ENCODE measurements around the gene ETV6.

ETV6 gene

DNA sequence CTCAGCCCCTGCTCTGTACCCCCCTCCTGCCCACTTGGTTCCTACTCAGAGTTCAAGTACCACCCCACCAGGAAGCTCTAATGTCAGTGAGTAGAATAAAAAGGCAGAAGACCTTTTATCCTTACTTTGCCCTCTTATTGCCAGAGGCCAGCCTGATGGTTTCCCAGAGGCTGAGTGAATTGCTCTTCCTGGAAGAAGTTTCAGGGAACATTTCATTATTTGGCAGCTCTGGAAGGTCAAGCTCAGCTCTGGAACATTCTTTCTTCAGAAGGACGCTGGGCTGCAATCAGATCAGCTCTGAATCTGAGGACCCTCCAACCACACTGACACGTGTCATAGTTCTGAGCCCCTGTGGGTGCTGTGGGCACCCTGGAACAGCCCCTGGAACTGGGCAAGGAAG, 188.9 kb downstream of the ETV6 start:
- no peaks in the 10 kb centered on the region for H3K79me2 ChIP-seq (ENCODE audit: control insufficient read depth, insufficient read depth, low read length, unreplicated experiment)
- H3K4me1 ChIP-seq (ENCODE audit: control insufficient read depth, insufficient read depth, low read length, unreplicated experiment): peaks cover 34% of the 10 kb centered on the region
- peak overlapping the region; percentile 54; the same call in 1 of the 2 replicates for H3K27ac ChIP-seq (ENCODE audit: low read depth, low read length)
- no peak overlapping the region for H3K4me3 ChIP-seq (ENCODE audit: low read depth, low read length)
- H2AFZ ChIP-seq (ENCODE audit: low read length, unreplicated experiment): no peak overlapping the region
- H3K36me3 ChIP-seq (ENCODE audit: insufficient read depth, low read length): peaks cover 7% of the 10 kb centered on the region; the same call in 1 of the 2 replicates
- H3K27me3 ChIP-seq (ENCODE audit: insufficient read depth, low read length): no peaks in the 10 kb centered on the region

GRCh38 chr12:11839091-11839641, 189.7 kb downstream of the ETV6 start:
- Histone ChIP-seq H3K4me3 (ENCODE audit: low read depth, low read length) (no peak overlapping the region), H3K4me1 (ENCODE audit: control insufficient read depth, insufficient read depth, low read length, unreplicated experiment) (peaks cover 27% of the 10 kb centered on the region), H3K36me3 (ENCODE audit: insufficient read depth, low read length) (peaks cover 7% of the 10 kb centered on the region; the same call in 1 of the 2 replicates), H3K79me2 (ENCODE audit: control insufficient read depth, insufficient read depth, low read length, unreplicated experiment) (no peaks in the 10 kb centered on the region), H3K27ac (ENCODE audit: low read depth, low read length) (peak overlapping the region; percentile 54; the same call in 1 of the 2 replicates), H2AFZ (ENCODE audit: low read length, unreplicated experiment) (no peak overlapping the region), H3K27me3 (ENCODE audit: insufficient read depth, low read length) (no peaks in the 10 kb centered on the region)

DNA sequence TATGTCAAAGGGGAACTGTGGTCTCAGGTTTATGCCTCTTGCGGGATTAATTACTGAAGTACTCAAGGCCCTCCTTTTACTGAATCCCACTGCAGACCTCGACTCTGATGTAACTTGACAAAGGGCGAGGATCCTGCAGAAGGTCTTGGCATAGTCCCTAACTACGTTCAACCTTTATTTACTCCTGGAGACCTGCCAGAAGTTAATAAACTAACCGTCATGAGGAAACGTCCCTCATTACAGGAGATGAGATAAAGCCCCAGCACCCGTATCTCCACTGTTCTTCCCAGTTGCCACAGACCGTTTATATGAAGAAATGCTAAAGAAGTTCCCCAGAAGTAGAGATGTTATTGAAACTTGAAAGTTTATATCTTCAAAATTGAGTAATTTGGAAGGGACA, 190.9 kb downstream of the ETV6 start:
- peaks cover 15% of the 10 kb centered on the region for H3K4me1 ChIP-seq (ENCODE audit: control insufficient read depth, insufficient read depth, low read length, unreplicated experiment)
- no peaks in the 10 kb centered on the region for H3K27me3 ChIP-seq (ENCODE audit: insufficient read depth, low read length)
- H3K4me3 ChIP-seq (ENCODE audit: low read depth, low read length): no peak overlapping the region
- H3K36me3 ChIP-seq (ENCODE audit: insufficient read depth, low read length): peaks cover 7% of the 10 kb centered on the region
- H3K79me2 ChIP-seq (ENCODE audit: control insufficient read depth, insufficient read depth, low read length, unreplicated experiment): no peaks in the 10 kb centered on the region
- H3K27ac ChIP-seq (ENCODE audit: low read depth, low read length): no peak overlapping the region
- no peak overlapping the region for H2AFZ ChIP-seq (ENCODE audit: low read length, unreplicated experiment)

GRCh38 chr12:11846488-11846887, 197.0 kb downstream of the ETV6 start:
- H3K27me3 ChIP-seq (ENCODE audit: insufficient read depth, low read length): no peaks in the 10 kb centered on the region
- no peak overlapping the region for H2AFZ ChIP-seq (ENCODE audit: low read length, unreplicated experiment)
- H3K4me3 ChIP-seq (ENCODE audit: low read depth, low read length): no peak overlapping the region
- H3K4me1 ChIP-seq (ENCODE audit: control insufficient read depth, insufficient read depth, low read length, unreplicated experiment): no peaks in the 10 kb centered on the region
- H3K36me3 ChIP-seq (ENCODE audit: insufficient read depth, low read length): no peaks in the 10 kb centered on the region; the same call in 1 of the 2 replicates
- H3K27ac ChIP-seq (ENCODE audit: low read depth, low read length): no peak overlapping the region
- H3K79me2 ChIP-seq (ENCODE audit: control insufficient read depth, insufficient read depth, low read length, unreplicated experiment): no peaks in the 10 kb centered on the region

GRCh38 chr12:11847539-11847938, 198.1 kb downstream of the ETV6 start:
- no peak overlapping the region for H3K4me3 ChIP-seq (ENCODE audit: low read depth, low read length)
- H3K27ac ChIP-seq (ENCODE audit: low read depth, low read length): no peak overlapping the region
- H2AFZ ChIP-seq (ENCODE audit: low read length, unreplicated experiment): no peak overlapping the region
- no peaks in the 10 kb centered on the region for H3K79me2 ChIP-seq (ENCODE audit: control insufficient read depth, insufficient read depth, low read length, unreplicated experiment)
- no peaks in the 10 kb centered on the region for H3K4me1 ChIP-seq (ENCODE audit: control insufficient read depth, insufficient read depth, low read length, unreplicated experiment)
- H3K27me3 ChIP-seq (ENCODE audit: insufficient read depth, low read length): no peaks in the 10 kb centered on the region
- no peaks in the 10 kb centered on the region; the same call in 1 of the 2 replicates for H3K36me3 ChIP-seq (ENCODE audit: insufficient read depth, low read length)

DNA sequence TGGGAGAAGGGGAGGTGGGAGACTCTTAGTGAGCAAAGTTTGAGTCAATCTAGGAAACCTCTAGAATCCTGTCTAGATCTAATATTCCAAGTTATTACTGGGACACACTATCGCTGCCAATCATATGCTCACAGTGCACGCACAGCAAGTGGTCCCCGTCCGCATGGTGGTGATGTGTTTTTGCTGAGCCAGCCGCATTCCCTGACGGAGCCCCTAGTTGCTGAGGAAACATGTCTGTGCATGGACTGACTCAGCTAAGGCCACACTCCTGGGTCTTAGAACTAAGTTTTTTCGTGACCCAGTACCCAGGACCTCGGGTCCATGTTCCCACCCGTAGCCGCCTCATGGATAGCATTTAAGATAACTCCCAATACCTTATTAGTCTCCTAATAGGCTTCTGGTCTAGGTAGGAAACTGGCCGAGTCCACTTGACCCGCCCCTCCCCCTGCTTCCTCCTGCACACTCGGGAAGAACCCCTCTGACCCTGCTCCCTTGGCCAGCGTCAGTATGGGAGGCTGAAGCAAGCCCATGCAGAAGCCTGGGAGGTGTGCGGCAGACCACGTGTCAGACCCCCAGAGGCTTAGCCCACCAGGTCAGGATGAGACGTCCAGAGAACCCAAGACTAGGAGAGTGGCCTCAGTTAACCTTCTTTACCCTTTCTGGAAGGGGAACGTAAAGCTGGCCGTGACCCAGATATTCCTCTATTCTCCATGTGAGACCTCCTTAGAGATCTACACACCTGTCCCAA, 200.5 kb downstream of the ETV6 start:
- Histone ChIP-seq H2AFZ (ENCODE audit: low read length, unreplicated experiment) (no peak overlapping the region), H3K79me2 (ENCODE audit: control insufficient read depth, insufficient read depth, low read length, unreplicated experiment) (no peaks in the 10 kb centered on the region), H3K4me3 (ENCODE audit: low read depth, low read length) (no peak overlapping the region), H3K4me1 (ENCODE audit: control insufficient read depth, insufficient read depth, low read length, unreplicated experiment) (no peaks in the 10 kb centered on the region), H3K27me3 (ENCODE audit: insufficient read depth, low read length) (no peaks in the 10 kb centered on the region), H3K27ac (ENCODE audit: low read depth, low read length) (no peak overlapping the region), H3K36me3 (ENCODE audit: insufficient read depth, low read length) (peaks cover 5% of the 10 kb centered on the region)

GRCh38 chr12:11853126-11853525, 203.7 kb downstream of the ETV6 start:
- Histone ChIP-seq H3K27ac (ENCODE audit: low read depth, low read length) (no peak overlapping the region), H3K4me3 (ENCODE audit: low read depth, low read length) (no peak overlapping the region)

DNA sequence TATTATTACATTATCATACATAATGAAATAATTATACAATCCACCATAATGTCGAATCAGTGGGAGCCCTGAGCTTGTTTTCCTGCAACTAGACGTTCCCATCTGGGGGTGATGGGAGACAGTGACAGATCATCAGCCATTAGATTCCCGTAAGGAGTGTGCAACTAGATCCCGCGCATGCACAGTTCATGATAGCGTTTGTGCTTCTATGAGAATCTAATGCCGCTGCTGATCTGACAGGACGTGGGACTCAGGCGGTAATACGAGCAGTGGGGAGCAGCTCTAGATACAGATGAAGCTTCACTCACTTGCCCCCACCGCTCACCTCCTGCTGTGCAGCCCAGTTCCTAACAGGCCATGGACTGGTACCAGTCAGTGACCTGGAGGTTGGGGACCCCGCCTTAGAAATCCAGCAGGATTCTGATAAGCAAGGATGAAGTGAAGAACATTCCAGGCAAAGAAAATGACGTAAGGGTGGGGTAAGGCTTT, 204.6 kb downstream of the ETV6 start:
- H3K79me2 ChIP-seq (ENCODE audit: control insufficient read depth, insufficient read depth, low read length, unreplicated experiment): no peaks in the 10 kb centered on the region
- H3K27me3 ChIP-seq (ENCODE audit: insufficient read depth, low read length): no peaks in the 10 kb centered on the region
- H2AFZ ChIP-seq (ENCODE audit: low read length, unreplicated experiment): no peak overlapping the region
- H3K4me1 ChIP-seq (ENCODE audit: control insufficient read depth, insufficient read depth, low read length, unreplicated experiment): no peaks in the 10 kb centered on the region
- H3K27ac ChIP-seq (ENCODE audit: low read depth, low read length): no peak overlapping the region
- H3K4me3 ChIP-seq (ENCODE audit: low read depth, low read length): no peak overlapping the region
- H3K36me3 ChIP-seq (ENCODE audit: insufficient read depth, low read length): peaks cover 5% of the 10 kb centered on the region; the same call in 1 of the 2 replicates

More at GRCh38 chr12:11853126-11853525, 203.7 kb downstream of the ETV6 start:
- Histone ChIP-seq H3K79me2 (ENCODE audit: control insufficient read depth, insufficient read depth, low read length, unreplicated experiment) (no peaks in the 10 kb centered on the region), H3K36me3 (ENCODE audit: insufficient read depth, low read length) (peaks cover 5% of the 10 kb centered on the region; the same call in 1 of the 2 replicates), H3K27me3 (ENCODE audit: insufficient read depth, low read length) (no peaks in the 10 kb centered on the region), H3K4me1 (ENCODE audit: control insufficient read depth, insufficient read depth, low read length, unreplicated experiment) (no peaks in the 10 kb centered on the region), H2AFZ (ENCODE audit: low read length, unreplicated experiment) (no peak overlapping the region)

DNA sequence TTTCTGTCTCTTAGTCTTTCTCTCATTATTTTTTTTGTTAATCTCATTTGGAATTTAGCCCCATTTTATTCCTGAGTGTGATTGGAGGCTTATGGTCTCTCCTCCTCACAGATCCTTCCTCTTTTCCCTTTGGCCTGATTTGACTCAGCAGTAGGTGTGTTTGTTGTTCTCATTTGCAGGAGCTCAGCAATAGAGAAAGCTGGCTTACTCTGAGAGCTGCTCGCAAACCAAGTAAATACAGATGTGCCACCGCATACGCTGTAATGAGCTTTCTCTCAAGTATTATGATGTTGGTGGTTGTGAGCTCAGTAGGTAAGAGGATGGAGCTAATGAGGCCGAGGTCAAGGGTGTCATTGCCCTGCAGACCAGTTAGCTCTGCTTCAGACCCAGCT, 206.5 kb downstream of the ETV6 start:
- Histone ChIP-seq H3K79me2 (ENCODE audit: control insufficient read depth, insufficient read depth, low read length, unreplicated experiment) (no peaks in the 10 kb centered on the region), H3K27ac (ENCODE audit: low read depth, low read length) (no peak overlapping the region), H2AFZ (ENCODE audit: low read length, unreplicated experiment) (no peak overlapping the region), H3K36me3 (ENCODE audit: insufficient read depth, low read length) (peaks cover 5% of the 10 kb centered on the region; the same call in 1 of the 2 replicates), H3K27me3 (ENCODE audit: insufficient read depth, low read length) (no peaks in the 10 kb centered on the region), H3K4me1 (ENCODE audit: control insufficient read depth, insufficient read depth, low read length, unreplicated experiment) (no peaks in the 10 kb centered on the region), H3K4me3 (ENCODE audit: low read depth, low read length) (no peak overlapping the region)

DNA sequence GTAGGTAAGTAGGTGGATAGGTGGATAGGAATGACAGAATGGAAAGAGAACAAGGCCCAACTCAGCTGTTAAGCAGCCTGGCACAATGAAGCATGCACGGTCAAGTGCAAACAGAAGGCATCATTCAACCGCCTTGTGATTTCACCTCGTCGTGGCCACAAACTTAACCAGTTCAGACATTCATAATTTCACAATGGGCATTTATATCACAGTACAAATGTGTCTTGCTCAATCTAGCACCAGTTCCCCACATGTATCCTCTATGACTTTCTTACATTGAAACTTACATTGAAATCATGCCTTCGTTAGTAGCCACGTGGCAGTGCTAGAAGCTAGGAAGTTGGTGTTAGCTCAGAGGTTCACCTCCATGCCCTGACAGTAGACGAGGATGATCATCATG, 207.5 kb downstream of the ETV6 start:
- peaks cover 6% of the 10 kb centered on the region for H3K36me3 ChIP-seq (ENCODE audit: insufficient read depth, low read length)
- no peak overlapping the region for H3K27ac ChIP-seq (ENCODE audit: low read depth, low read length)
- no peak overlapping the region for H3K4me3 ChIP-seq (ENCODE audit: low read depth, low read length)
- no peaks in the 10 kb centered on the region for H3K4me1 ChIP-seq (ENCODE audit: control insufficient read depth, insufficient read depth, low read length, unreplicated experiment)
- H3K27me3 ChIP-seq (ENCODE audit: insufficient read depth, low read length): no peaks in the 10 kb centered on the region
- no peaks in the 10 kb centered on the region for H3K79me2 ChIP-seq (ENCODE audit: control insufficient read depth, insufficient read depth, low read length, unreplicated experiment)
- H2AFZ ChIP-seq (ENCODE audit: low read length, unreplicated experiment): no peak overlapping the region

All from ACC112 (cell line).